ENCODE data around the gene LPAR3.

LPAR3 gene

DNA sequence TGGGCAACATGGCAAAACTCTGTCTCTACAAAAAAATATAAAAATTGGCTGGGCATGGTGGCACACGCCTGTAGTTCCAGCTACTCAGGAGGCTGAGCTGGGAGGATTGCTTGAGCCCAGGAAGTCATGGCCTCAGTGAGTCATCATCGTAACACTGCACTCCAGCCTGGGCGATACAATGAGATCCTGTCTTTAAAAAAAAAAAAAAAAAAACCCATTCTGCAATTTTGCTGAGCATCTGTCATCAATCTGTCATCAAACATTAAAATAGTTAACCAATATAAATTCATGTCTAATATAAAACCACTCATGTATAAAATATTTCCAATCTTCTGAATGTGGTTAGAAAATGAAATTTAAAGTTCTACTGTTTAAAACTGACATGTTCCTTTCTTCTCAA, 56.9 kb downstream of the LPAR3 start:
- H3K27me3 ChIP-seq (ENCODE audit: insufficient read depth, poor library complexity, severe bottlenecking) = no peaks in the 10 kb centered on the region
- no peak for TF ChIP-seq GABPA (IDR thresholded peaks at IDR 0.05; ENCODE audit: low read depth)
- TF ChIP-seq, protein P1, sequence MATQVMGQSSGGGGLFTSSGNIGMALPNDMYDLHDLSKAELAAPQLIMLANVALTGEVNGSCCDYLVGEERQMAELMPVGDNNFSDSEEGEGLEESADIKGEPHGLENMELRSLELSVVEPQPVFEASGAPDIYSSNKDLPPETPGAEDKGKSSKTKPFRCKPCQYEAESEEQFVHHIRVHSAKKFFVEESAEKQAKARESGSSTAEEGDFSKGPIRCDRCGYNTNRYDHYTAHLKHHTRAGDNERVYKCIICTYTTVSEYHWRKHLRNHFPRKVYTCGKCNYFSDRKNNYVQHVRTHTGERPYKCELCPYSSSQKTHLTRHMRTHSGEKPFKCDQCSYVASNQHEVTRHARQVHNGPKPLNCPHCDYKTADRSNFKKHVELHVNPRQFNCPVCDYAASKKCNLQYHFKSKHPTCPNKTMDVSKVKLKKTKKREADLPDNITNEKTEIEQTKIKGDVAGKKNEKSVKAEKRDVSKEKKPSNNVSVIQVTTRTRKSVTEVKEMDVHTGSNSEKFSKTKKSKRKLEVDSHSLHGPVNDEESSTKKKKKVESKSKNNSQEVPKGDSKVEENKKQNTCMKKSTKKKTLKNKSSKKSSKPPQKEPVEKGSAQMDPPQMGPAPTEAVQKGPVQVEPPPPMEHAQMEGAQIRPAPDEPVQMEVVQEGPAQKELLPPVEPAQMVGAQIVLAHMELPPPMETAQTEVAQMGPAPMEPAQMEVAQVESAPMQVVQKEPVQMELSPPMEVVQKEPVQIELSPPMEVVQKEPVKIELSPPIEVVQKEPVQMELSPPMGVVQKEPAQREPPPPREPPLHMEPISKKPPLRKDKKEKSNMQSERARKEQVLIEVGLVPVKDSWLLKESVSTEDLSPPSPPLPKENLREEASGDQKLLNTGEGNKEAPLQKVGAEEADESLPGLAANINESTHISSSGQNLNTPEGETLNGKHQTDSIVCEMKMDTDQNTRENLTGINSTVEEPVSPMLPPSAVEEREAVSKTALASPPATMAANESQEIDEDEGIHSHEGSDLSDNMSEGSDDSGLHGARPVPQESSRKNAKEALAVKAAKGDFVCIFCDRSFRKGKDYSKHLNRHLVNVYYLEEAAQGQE (IDR thresholded peaks at IDR 0.05; ENCODE audit: insufficient replicate concordance, low read depth) = no peak
- no peak for TF ChIP-seq SPI1 (IDR thresholded peaks at IDR 0.05; ENCODE audit: borderline replicate concordance, low read depth)
- TF ChIP-seq, protein P2, sequence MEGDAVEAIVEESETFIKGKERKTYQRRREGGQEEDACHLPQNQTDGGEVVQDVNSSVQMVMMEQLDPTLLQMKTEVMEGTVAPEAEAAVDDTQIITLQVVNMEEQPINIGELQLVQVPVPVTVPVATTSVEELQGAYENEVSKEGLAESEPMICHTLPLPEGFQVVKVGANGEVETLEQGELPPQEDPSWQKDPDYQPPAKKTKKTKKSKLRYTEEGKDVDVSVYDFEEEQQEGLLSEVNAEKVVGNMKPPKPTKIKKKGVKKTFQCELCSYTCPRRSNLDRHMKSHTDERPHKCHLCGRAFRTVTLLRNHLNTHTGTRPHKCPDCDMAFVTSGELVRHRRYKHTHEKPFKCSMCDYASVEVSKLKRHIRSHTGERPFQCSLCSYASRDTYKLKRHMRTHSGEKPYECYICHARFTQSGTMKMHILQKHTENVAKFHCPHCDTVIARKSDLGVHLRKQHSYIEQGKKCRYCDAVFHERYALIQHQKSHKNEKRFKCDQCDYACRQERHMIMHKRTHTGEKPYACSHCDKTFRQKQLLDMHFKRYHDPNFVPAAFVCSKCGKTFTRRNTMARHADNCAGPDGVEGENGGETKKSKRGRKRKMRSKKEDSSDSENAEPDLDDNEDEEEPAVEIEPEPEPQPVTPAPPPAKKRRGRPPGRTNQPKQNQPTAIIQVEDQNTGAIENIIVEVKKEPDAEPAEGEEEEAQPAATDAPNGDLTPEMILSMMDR (IDR thresholded peaks at IDR 0.05; ENCODE audit: insufficient read depth, low read length) = no peak
- TF ChIP-seq POLR2AphosphoS5 (IDR thresholded peaks at IDR 0.05; ENCODE audit: low read depth) = no peak
- H3K27ac ChIP-seq (replicated peaks) = no peak overlapping the region
- no peak for DNase-seq (ENCODE audit: low read depth in 1 of 2, low spot score in 1 of 2)
- no peak overlapping the region for H3K4me3 ChIP-seq (replicated peaks; ENCODE audit: insufficient read depth, low read length)

DNA sequence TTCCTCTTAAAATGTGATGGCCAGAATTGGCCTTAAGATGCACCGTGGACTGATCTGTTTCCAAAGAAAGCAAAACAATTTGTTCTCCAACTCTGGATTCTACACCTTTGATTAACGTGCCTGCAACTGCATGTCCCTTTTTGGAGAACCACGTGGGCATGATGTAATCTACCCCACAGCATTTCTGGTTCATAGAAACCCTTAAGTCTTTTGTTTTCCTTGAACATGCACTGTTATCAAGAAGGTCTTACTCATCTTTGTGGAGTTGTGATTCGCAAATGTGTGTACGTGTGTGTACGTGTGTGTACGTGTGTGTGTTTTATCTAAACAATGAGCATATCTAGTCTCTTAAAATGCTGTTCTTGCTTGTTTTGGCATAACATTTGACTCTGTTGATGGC, 57.8 kb downstream of the LPAR3 start:
- Histone ChIP-seq H3K27ac (replicated peaks) (no peak overlapping the region), H3K4me3 (replicated peaks; ENCODE audit: insufficient read depth, low read length) (no peak overlapping the region), H3K27me3 (ENCODE audit: insufficient read depth, poor library complexity, severe bottlenecking) (no peaks in the 10 kb centered on the region)
- TF ChIP-seq POLR2AphosphoS5 (IDR thresholded peaks at IDR 0.05; ENCODE audit: low read depth) = no peak
- no peak for TF ChIP-seq SPI1 (IDR thresholded peaks at IDR 0.05; ENCODE audit: borderline replicate concordance, low read depth)
- TF ChIP-seq, protein P1 (IDR thresholded peaks at IDR 0.05; ENCODE audit: insufficient replicate concordance, low read depth) = no peak
- TF ChIP-seq, protein P2 (IDR thresholded peaks at IDR 0.05; ENCODE audit: insufficient read depth, low read length) = no peak
- no peak for TF ChIP-seq GABPA (IDR thresholded peaks at IDR 0.05; ENCODE audit: low read depth)
- DNase-seq (ENCODE audit: low read depth in 1 of 2, low spot score in 1 of 2) = no peak

DNA sequence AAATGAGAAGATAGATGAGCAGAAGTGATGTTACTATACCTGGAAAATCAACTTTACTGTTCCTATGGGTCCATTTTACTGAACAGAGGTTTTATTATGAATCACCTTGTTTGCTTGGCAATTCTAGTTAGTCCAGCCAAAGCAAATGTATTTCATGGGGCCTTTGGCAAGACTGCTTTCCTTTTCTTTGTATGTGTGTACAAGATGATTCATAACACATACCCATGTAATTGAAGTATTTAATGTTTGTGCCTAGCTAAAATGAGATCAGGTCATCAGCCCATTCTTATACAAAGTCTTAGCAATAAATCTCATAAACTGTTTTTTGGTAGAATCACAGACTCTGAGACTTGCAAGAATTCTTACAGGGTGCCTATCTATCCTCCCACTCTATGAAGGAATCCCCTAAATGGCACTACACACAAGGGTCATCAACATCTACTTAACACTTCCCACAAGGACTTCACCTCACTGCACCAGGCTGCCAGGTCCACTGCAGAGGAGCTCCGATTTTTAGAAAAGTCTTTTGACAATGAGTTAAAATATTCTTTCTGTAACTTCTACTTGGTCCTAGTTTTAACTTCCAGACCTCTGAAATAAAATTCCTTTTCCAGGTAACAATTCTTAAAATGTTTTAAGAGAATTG, 58.5 kb downstream of the LPAR3 start:
- no peak for TF ChIP-seq SPI1 (IDR thresholded peaks at IDR 0.05; ENCODE audit: borderline replicate concordance, low read depth)
- TF ChIP-seq, protein P1 (IDR thresholded peaks at IDR 0.05; ENCODE audit: insufficient replicate concordance, low read depth) = no peak
- no peak for TF ChIP-seq GABPA (IDR thresholded peaks at IDR 0.05; ENCODE audit: low read depth)
- TF ChIP-seq, protein P2 (IDR thresholded peaks at IDR 0.05; ENCODE audit: insufficient read depth, low read length) = no peak
- no peak for TF ChIP-seq POLR2AphosphoS5 (IDR thresholded peaks at IDR 0.05; ENCODE audit: low read depth)
- Histone ChIP-seq H3K4me3 (replicated peaks; ENCODE audit: insufficient read depth, low read length) (no peak overlapping the region), H3K27me3 (ENCODE audit: insufficient read depth, poor library complexity, severe bottlenecking) (no peaks in the 10 kb centered on the region), H3K27ac (replicated peaks) (no peak overlapping the region)
- DNase-seq (ENCODE audit: low read depth in 1 of 2, low spot score in 1 of 2) = no peak

Measured in HL-60 (cell line).